ENCODE results near the gene CAAP1. TPM values are rescaled to one million over a fixed set of nuclear protein-coding genes. Genes with fewer than 3 reads are reported as not detected.
"Not testable (repeated sequence)": the region's sequence is repeated elsewhere in the genome, so short reads cannot be mapped to it uniquely, and the experiment has no call there.

The CAAP1 gene
- polyA plus RNA-seq, 4 donors: 37.4 to 47.6 (median 45.7) TPM

- no peak for DNase-seq (ENCODE audit: low read depth in 4 of 4, low spot score in 3 of 4)
Observed at GRCh38 chr9:26850995-26851394, 41.6 kb downstream of the CAAP1 start.

DNA sequence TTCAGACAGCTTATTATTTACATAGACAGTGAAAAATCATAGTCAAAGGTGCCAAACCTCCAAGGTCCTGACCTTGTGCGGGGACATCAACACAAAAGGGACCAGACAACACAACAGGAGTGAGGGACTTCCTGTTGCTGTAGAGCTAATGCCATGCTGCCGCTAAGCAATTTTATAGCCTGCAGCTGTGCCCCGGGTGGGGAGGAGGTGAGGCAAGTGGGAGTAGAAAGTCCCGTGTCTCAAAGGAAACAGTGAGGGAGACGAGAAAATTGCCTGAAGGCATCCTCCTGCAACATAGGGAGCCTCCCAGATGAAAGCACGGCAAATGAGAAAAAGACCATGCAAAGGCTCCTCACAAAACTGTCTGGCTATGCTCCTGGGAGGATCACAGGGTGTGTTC lies 58.8 kb downstream of the CAAP1 start:
- peak in 1 of 4 donors; percentile 8 for DNase-seq (ENCODE audit: low read depth in 4 of 4, low spot score in 3 of 4)

- DNase-seq (ENCODE audit: low read depth in 4 of 4, low spot score in 3 of 4): not testable (repeated sequence)
Observed at GRCh38 chr9:26828391-26828955, 64.1 kb downstream of the CAAP1 start.

DNA sequence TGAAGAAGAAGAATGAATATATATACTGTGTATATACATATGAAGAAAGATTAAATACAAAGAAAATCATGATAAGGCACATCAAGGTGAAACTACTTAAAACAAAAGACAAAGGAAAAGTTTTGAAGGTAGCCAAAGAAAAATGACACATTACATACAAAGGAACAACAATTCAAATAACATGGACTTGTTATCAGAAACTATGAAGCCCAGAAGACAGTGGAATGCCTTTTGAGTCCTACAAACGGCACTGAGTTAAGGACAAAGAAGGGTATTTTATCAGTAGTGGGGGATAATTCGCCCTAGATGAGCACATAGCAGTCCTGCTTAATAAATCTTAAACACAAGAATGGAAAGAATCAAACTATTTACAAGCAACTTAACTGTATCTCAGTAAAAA lies 77.8 kb downstream of the CAAP1 start:
- no peak for DNase-seq (ENCODE audit: low read depth in 4 of 4, low spot score in 3 of 4)

- no peak for DNase-seq (ENCODE audit: low read depth in 4 of 4, low spot score in 3 of 4)
Observed at GRCh38 chr9:26813247-26813646, 79.4 kb downstream of the CAAP1 start.

DNA sequence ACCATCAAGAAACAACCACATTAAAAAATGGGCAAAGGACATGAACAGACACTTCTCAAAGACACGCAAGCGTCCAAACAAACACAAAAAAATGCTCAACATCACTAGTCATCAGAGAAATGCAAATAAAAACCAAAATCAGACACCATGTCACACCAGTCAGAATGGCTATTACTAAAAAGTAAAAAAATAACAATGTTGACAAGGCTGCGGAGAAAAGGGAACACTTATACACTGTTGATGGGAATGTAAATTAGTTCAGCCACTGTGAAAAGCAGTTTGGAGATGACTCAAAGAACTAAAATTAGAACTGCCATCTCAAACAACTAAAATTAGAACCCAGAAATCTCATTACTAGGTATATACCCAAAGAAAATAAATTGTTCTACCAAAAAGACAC lies 80.4 kb downstream of the CAAP1 start:
- DNase-seq (ENCODE audit: low read depth in 4 of 4, low spot score in 3 of 4): no peak

DNA sequence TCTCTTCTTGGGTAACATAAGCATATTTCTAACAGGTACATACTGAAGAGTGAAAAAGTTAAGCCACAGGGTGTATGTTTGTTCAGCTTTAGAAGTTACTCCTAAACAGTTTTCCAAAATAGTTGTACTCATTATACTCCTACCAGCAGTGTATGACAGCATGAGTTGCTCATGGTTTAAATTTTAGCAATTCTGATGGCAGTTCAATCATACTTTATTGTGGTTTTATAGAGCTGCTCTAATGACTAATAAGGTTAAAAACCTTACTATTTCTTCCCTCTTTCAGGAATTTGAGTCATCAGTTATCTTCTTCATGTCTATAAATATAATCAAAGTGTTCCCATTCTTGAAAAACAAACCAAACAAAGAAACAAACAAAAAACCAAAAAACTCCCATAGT lies 81.5 kb downstream of the CAAP1 start:
- no peak for DNase-seq (ENCODE audit: low read depth in 4 of 4, low spot score in 3 of 4)

DNA sequence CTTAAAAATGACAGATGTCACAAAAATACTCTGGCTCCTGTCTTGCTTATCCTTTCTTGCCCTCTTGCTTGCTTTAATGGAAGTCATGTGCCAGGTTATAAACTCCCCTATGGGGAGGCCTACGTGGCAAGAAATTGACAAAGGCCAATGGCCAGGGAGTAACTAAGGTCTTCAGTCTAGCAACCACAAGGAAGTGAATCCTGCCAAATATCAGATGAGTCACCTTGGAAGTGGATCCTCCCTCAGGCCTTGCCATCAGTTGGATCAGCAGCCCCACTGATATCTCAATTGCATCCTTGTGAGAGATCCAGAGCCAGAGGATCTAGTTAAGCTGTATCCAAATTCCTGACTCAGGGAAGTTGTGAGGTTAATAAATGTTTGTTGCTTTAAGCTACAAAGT lies 82.8 kb downstream of the CAAP1 start:
- no peak for DNase-seq (ENCODE audit: low read depth in 4 of 4, low spot score in 3 of 4)

DNA sequence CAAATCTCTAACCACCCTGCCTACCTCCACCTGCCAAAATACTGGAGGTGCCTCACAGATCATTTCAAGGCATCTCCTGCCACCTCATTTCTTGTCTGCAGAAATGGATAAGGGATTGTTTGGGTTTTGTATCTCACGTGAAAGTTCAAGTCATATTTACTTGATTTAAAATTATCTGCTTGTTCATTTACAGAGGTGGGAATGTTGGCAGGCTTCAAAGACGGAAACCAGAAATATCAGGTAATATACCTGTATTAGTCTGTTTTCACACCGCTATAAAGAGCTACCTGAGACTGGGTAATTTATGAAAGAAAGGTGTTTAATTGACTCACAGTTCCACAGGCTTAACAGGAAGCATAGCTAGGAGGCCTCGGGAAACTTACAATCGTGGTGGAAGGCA lies 85.4 kb downstream of the CAAP1 start:
- DNase-seq (ENCODE audit: low read depth in 4 of 4, low spot score in 3 of 4): no peak

DNA sequence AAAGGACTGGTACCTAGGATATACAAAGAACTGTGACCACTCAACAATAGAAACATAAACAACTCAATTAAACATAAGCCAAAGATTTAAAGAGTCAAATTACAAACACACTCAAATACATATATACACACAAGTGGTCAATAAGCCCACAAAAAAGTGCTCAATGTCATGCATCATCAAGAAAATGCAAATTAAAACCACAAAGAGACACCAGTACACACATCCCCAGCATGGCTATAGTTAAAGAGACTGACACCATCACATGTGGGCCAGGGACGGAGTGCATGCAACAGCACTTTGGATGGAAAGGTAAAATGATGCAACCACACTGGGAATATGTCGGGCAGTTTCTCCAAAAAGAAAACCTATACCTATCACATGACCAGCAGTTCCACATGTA lies 89.7 kb downstream of the CAAP1 start:
- DNase-seq (ENCODE audit: low read depth in 4 of 4, low spot score in 3 of 4): no peak

- no peak for DNase-seq (ENCODE audit: low read depth in 4 of 4, low spot score in 3 of 4)
Observed at GRCh38 chr9:26801772-26802171, 90.8 kb downstream of the CAAP1 start.

DNA sequence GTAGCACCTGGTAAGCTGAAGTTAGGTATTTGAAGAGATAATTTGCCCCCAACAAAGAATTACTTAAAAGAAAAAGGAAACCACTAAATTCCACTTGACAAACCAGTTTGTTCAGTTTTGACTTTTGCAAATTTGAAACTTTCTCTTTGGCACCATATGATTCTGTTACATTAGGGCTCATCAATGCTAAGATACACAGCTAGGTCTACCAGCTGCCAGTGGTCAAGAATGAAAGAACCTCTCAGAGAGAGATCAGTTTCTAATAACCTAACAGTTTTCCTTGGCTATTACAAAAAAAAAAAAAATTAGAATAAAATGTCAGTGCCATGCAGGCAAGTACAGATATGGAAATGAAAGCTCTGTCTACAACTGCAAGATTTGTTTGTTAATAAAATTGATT lies 92.3 kb downstream of the CAAP1 start:
- no peak for DNase-seq (ENCODE audit: low read depth in 4 of 4, low spot score in 3 of 4)

GRCh38 chr9:26791274-26791673 lies 101.3 kb downstream of the CAAP1 start:
- no peak for DNase-seq (ENCODE audit: low read depth in 4 of 4, low spot score in 3 of 4)

Other genes with a start within 250 kb of the CAAP1 start
- 10 to 100 TPM; 37.0 to 48.8 (median 45.8) TPM for gene PLAA, start 54.4 kb upstream of the CAAP1 start, polyA plus RNA-seq (ENCODE audit: insufficient read length in 4 of 4)
- 10 to 100 TPM; 35.3 to 46.0 (median 44.5) TPM for gene IFT74, start 63.6 kb upstream of the CAAP1 start, polyA plus RNA-seq (ENCODE audit: insufficient read length in 4 of 4)
- gene LRRC19, start 112.9 kb upstream of the CAAP1 start, polyA plus RNA-seq (ENCODE audit: insufficient read length in 4 of 4): 10 to 100 TPM; 11.9 to 23.5 (median 16.7) TPM
- gene TEK, start 216.4 kb upstream of the CAAP1 start, polyA plus RNA-seq (ENCODE audit: insufficient read length in 4 of 4): 10 to 100 TPM; 38.7 to 52.4 (median 48.9) TPM